Measurements from ENCODE around the gene OMP. TPM values are rescaled to one million over a fixed set of nuclear protein-coding genes. Genes with fewer than 3 reads are reported as not detected.
A peak's percentile ranks its signal among the peaks of the same experiment; 100 is the strongest.

The OMP gene
- total RNA-seq, 1 donor, result not detected

DNA sequence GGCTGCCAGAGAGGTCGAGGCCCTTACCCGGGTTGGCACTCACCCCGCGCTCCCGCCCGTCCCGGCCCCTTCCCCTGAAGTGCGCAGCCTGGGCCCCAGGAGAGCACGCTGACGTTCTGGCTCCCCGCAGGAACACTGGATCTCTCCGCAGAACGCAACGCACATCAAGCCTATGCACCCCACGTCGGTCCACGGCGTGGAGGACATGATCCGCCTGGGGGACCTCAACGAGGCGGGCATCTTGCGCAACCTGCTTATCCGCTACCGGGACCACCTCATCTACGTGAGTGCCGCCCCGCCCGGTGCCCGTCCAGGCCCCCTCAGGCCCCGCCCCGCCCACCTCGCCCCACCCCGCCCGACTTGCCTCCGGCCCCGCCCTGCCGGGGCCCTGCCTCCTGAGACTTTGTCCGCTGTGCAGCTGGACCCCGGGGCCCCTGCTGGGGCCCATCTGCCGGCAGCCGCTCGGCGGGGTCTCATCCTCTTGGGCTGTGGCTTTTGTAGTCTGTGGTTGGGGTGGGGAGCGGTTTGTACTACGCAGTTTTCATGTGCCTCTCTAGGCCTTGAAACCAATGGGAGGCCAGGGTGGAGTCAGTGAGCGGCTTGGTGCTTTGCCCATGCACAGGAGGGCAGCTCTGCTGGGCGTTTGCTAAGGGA lies 45.2 kb downstream of the OMP start:
- peak overlapping the region; percentile 35 for H3K4me3 ChIP-seq (ENCODE audit: low read depth, low read length)
- no peak for TF ChIP-seq CTCF (IDR thresholded peaks at IDR 0.05; ENCODE audit: insufficient read depth, low read depth, low read length)
- peak; percentile 14 for DNase-seq (ENCODE audit: low read depth)

- no peak overlapping the region for H3K4me3 ChIP-seq (ENCODE audit: low read depth, low read length)
- no peak for TF ChIP-seq CTCF (IDR thresholded peaks at IDR 0.05; ENCODE audit: insufficient read depth, low read depth, low read length)
- DNase-seq (ENCODE audit: low read depth), result no peak
These were observed 46.5 kb downstream of the OMP start for GRCh38 chr11:77148963-77149715.

- H3K4me3 ChIP-seq (ENCODE audit: low read depth, low read length), result no peak overlapping the region
- no peak for TF ChIP-seq CTCF (IDR thresholded peaks at IDR 0.05; ENCODE audit: insufficient read depth, low read depth, low read length)
- no peak for DNase-seq (ENCODE audit: low read depth)
These were observed 47.2 kb downstream of the OMP start for GRCh38 chr11:77149716-77150392.

DNA sequence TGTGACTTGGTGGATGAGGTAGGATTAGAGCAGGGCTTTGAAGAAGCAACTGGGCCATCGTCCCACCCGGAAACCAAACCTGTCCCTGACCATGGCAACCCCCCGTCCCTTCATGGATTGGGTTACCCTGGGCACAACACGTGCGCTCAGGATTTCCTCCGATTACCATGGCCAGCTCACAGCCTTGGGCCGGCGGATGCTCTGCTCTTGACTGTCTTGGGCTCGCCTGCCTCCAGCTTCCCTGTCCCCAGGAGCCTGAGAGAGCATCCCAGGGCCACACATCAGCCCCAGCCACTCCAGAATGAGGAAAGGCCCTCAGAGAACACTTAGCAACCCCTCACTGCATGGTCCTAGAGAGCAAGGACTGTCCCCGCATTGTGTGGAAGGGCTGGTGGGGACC lies 48.2 kb downstream of the OMP start:
- no peak for DNase-seq (ENCODE audit: low read depth)
- TF ChIP-seq CTCF (IDR thresholded peaks at IDR 0.05; ENCODE audit: insufficient read depth, low read depth, low read length), result no peak
- H3K4me3 ChIP-seq (ENCODE audit: low read depth, low read length), result no peak overlapping the region

DNA sequence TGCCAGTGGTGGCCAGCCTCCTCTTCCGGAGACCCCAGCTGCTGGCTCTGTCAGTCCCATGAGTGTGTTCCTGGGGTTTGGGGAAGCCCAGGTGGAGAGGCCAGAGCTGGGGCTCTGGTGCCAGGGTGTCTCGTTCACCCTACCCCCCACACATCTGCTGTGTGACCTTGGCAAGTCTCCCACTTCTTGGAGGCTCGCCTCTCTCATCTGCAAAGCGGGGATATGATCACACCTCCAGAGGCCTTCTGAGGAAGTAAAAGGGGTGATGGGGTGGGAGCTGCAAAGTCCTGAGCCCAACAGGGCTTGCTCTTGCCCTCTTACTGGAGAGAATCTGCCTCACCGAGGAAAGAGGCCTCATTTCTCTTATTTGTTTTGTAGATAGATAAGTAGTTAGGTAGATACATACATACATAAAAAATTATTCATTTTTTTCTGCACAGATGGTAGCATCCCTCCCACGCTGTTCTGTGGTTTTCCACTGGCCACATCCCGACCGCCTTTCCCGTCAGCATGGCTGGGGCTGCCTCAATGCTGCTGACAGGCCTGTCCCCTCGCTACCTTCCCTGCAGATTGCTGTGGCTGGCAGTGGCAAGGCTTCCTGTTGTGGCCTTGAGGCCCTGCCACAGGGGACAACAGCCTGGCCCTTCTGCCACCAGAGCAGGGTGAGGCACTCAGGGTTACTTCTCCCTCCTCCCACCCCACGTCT lies 49.3 kb downstream of the OMP start:
- DNase-seq (ENCODE audit: low read depth), result peak; percentile 22
- no peak for TF ChIP-seq CTCF (IDR thresholded peaks at IDR 0.05; ENCODE audit: insufficient read depth, low read depth, low read length)
- H3K4me3 ChIP-seq (ENCODE audit: low read depth, low read length), result no peak overlapping the region

- no peak for TF ChIP-seq CTCF (IDR thresholded peaks at IDR 0.05; ENCODE audit: insufficient read depth, low read depth, low read length)
- H3K4me3 ChIP-seq (ENCODE audit: low read depth, low read length), result no peak overlapping the region
- peak; percentile 23 for DNase-seq (ENCODE audit: low read depth)
These were observed 50.2 kb downstream of the OMP start for GRCh38 chr11:77152846-77153245.

Other genes with a start within 250 kb of the OMP start
- gene ACER3, start 241.9 kb upstream of the OMP start, total RNA-seq, result 10.0 and 18.6 TPM in 2 replicates
- gene B3GNT6, start 68.4 kb upstream of the OMP start, total RNA-seq, result not detected in 2 replicates
- gene CAPN5, start 35.9 kb upstream of the OMP start, total RNA-seq, result 14.7 and 21.6 TPM in 2 replicates
- gene MYO7A, start 25.4 kb downstream of the OMP start, total RNA-seq, result 0.32 and 0.43 TPM in 2 replicates
- 0.43 and 0.64 TPM in 2 replicates for gene GDPD4, start 198.8 kb downstream of the OMP start, total RNA-seq